Keratinocyte (primary cell): ENCODE measurements around the gene DOCK3. TPM values are rescaled to one million over a fixed set of nuclear protein-coding genes. Genes with fewer than 3 reads are reported as not detected.

Source experiments
- DNase-seq: peaks from one replicate; pipeline ENCODE4 v3.0.0-alpha.2; 2011; ENCODE audit warnings: low read depth, missing footprints, low spot score
- FAIRE-seq: peaks from 2 replicates; lab custom pipeline; 2011; peaks lifted over from hg19 to GRCh38; lab: Jason Lieb, UNC
- H2AFZ ChIP-seq: 2 replicates; pipeline ENCODE4 v1.6.0; 2012; ENCODE audit warnings: low read length, control low read depth, inconsistent platforms; ENCODE audit not compliant: control insufficient read depth
- H3K27ac ChIP-seq: 2 replicates; pipeline ENCODE4 v1.5.1; 2011; ENCODE audit warnings: low read length; ENCODE audit not compliant: control insufficient read depth, insufficient read depth
- H3K27me3 ChIP-seq: 3 replicates; pipeline ENCODE4 v1.6.0; 2011; ENCODE audit warnings: low read length; ENCODE audit not compliant: control insufficient read depth, insufficient read depth; ENCODE audit errors: extremely low read depth
- H3K36me3 ChIP-seq, 2 experiments: 2 replicates in 1 of 2; 3 replicates in 1 of 2; pipeline ENCODE4 v1.5.1; 2011; ENCODE audit warnings: low read length in 2 of 2, mild to moderate bottlenecking in 1 of 2; ENCODE audit not compliant: control insufficient read depth in 2 of 2, insufficient read depth in 2 of 2; ENCODE audit errors: extremely low read depth in 1 of 2
- H3K4me1 ChIP-seq: 3 replicates; pipeline ENCODE4 v1.5.1; 2011; ENCODE audit warnings: low read length; ENCODE audit not compliant: control insufficient read depth, insufficient read depth; ENCODE audit errors: extremely low read depth
- H3K4me2 ChIP-seq: 3 replicates; pipeline ENCODE4 v1.6.0; 2011; ENCODE audit warnings: low read depth, low read length; ENCODE audit not compliant: control insufficient read depth, insufficient read depth; ENCODE audit errors: extremely low read depth
- H3K4me3 ChIP-seq, 3 experiments: fragments of 200-600 bp in 1 of 3; sonication (generic) in 1 of 3; 2 replicates in 2 of 3; 3 replicates in 1 of 3; pipeline ENCODE4 v1.5.1; 2011 to 2016; ENCODE audit warnings: low read length in 3 of 3, mild to moderate bottlenecking in 3 of 3, control low read depth in 2 of 3, inconsistent platforms in 1 of 3, low read depth in 1 of 3, mixed read lengths in 1 of 3, mixed run types in 1 of 3, moderate library complexity in 1 of 3; ENCODE audit not compliant: control insufficient read depth in 2 of 3, insufficient read depth in 2 of 3; ENCODE audit errors: extremely low read depth in 1 of 3
- H3K79me2 ChIP-seq: 2 replicates; pipeline ENCODE4 v1.6.0; 2012; ENCODE audit warnings: low read length; ENCODE audit not compliant: control insufficient read depth, insufficient read depth
- H3K9ac ChIP-seq: 3 replicates; pipeline ENCODE4 v1.6.0; 2011; ENCODE audit warnings: low read length; ENCODE audit not compliant: control insufficient read depth, insufficient read depth; ENCODE audit errors: extremely low read depth
- H3K9me1 ChIP-seq: 3 replicates; pipeline ENCODE4 v1.6.0; 2011; ENCODE audit warnings: low read length; ENCODE audit not compliant: control insufficient read depth, insufficient read depth; ENCODE audit errors: extremely low read depth
- H3K9me3 ChIP-seq: 2 replicates; pipeline ENCODE4 v1.5.1; 2012; ENCODE audit warnings: low read depth, low read length; ENCODE audit not compliant: control insufficient read depth
- H4K20me1 ChIP-seq: 3 replicates; pipeline ENCODE4 v1.6.0; 2011; ENCODE audit warnings: low read length; ENCODE audit not compliant: control insufficient read depth, insufficient read depth; ENCODE audit errors: extremely low read depth
- CTCF ChIP-seq, 3 experiments: IDR thresholded peaks in 1 of 3; conservative IDR thresholded peaks in 1 of 3; optimal IDR thresholded peaks in 1 of 3; 2 replicates in 2 of 3; 3 replicates in 1 of 3; pipeline versions ENCODE3 to v1.5.1; 2011; ENCODE audit warnings: low read length in 3 of 3, mild to moderate bottlenecking in 3 of 3, moderate library complexity in 2 of 3, control low read depth in 1 of 3, inconsistent platforms in 1 of 3; ENCODE audit not compliant: insufficient read depth in 2 of 3; ENCODE audit errors: extremely low read depth in 1 of 3
- EZH2 ChIP-seq: IDR thresholded peaks from one replicate; pipeline ENCODE4 v1.6.1; 2012; ENCODE audit warnings: inconsistent platforms, mild to moderate bottlenecking, low read length, moderate library complexity
- dilution Hi-C: fragments of 300-500 bp; cut with MboI; formaldehyde crosslinking; loops from one replicate; pipeline ENCODE4 v1.7.0; 2020; ENCODE audit warnings: low sequenced_read_pairs; ENCODE audit not compliant: extremely low pct_ligation_motif_present
- polyA plus RNA-seq, 5 experiments: library from polyadenylated mRNA; depleted of rRNA in 3 of 5; stranded (reverse) in 3 of 5; stranded (forward) in 1 of 5; unstranded in 1 of 5; fragments of >200 nt; gene quantifications; 1 replicate in 1 of 5; 2 replicates in 3 of 5; 3 replicates in 1 of 5; pipeline versions ENCODE4 v1.2.1 to v1.2.3, GENCODE V29; 2011 to 2012; ENCODE audit warnings: missing spikeins in 2 of 5, low read depth in 1 of 5, low replicate concordance in 1 of 5

The DOCK3 gene
- polyA plus RNA-seq, 1 donor (not counting 4 experiments of a cell fraction or from before 2014, with no cell fraction given) = 0.10 TPM

GRCh38 chr3:50811893-50812292 lies 137.2 kb downstream of the DOCK3 start:
- Histone ChIP-seq H3K27ac (no peak overlapping the region), H2AFZ (no peak overlapping the region), H3K9ac (no peak overlapping the region), H3K9me1 (no peaks in the 10 kb centered on the region), H3K9me3 (no peaks in the 10 kb centered on the region), H3K36me3 (no peaks in the 10 kb centered on the region), H3K4me3 (no peak overlapping the region), H4K20me1 (no peaks in the 10 kb centered on the region), H3K27me3 (no peaks in the 10 kb centered on the region), H3K79me2 (no peaks in the 10 kb centered on the region), H3K4me2 (no peak overlapping the region), H3K4me1 (peaks cover 6% of the 10 kb centered on the region)
- TF ChIP-seq EZH2 = no peak
- TF ChIP-seq CTCF (optimal IDR thresholded peaks at IDR 0.05 in 1 of 3, IDR thresholded peaks at IDR 0.05 in 1 of 3, conservative IDR thresholded peaks at IDR 0.05 in 1 of 3; ENCODE audit: extremely low read depth in 1 of 3, insufficient read depth in 2 of 3, low read length in 3 of 3) = no peak
- DNase-seq = no peak
- dilution Hi-C loops = no loop called here
- FAIRE-seq = no peak

DNA sequence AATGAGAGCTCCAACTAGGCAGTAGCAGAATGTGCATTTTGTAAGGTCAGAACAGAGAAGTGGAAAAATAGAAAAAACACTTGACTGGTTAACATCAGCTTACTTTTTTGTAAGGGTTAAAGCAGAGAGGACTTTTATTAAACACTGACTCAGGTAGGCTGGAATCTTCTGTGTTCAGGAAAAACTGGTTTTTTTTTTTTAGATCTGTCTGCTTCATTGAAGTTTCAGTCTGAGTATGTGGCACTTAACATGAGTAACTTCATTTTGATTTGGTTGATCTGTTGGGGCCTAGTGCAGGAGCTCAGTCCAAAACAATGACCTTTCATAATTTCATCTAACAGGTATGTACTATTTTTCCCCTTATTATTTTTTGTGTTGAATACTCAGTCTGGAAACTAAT lies 141.1 kb downstream of the DOCK3 start:
- no peaks in the 10 kb centered on the region for H3K9me1 ChIP-seq
- no peaks in the 10 kb centered on the region for H3K36me3 ChIP-seq
- no peak for DNase-seq
- no peaks in the 10 kb centered on the region for H3K79me2 ChIP-seq
- H3K4me3 ChIP-seq = no peak overlapping the region
- TF ChIP-seq EZH2 (no peak), CTCF (optimal IDR thresholded peaks at IDR 0.05 in 1 of 3, IDR thresholded peaks at IDR 0.05 in 1 of 3, conservative IDR thresholded peaks at IDR 0.05 in 1 of 3; ENCODE audit: extremely low read depth in 1 of 3, insufficient read depth in 2 of 3, low read length in 3 of 3) (no peak)
- H3K4me1 ChIP-seq = peaks cover 6% of the 10 kb centered on the region
- no peaks in the 10 kb centered on the region for H4K20me1 ChIP-seq
- no peaks in the 10 kb centered on the region for H3K9me3 ChIP-seq
- no peak overlapping the region for H3K9ac ChIP-seq
- no peaks in the 10 kb centered on the region for H3K27me3 ChIP-seq
- no peak for FAIRE-seq
- H3K27ac ChIP-seq = no peak overlapping the region
- no peak overlapping the region for H3K4me2 ChIP-seq
- dilution Hi-C loops = no loop called here
- H2AFZ ChIP-seq = no peak overlapping the region
